GM18907 (cell line): ENCODE data around the gene CTSD.
"Not testable (repeated sequence)": the region's sequence is repeated elsewhere in the genome, so short reads cannot be mapped to it uniquely, and the experiment has no call there.

Experiments used
- ATAC-seq: cut with Tn5 transposase; IDR thresholded peaks from one replicate; pipeline ENCODE4 v1.9.1; 2021; ENCODE audit warnings: mild to moderate bottlenecking, moderate library complexity; ENCODE audit not compliant: unreplicated experiment

The CTSD gene

GRCh38 chr11:1763796-1764661 lies at the start of gene CTSD:
Gene CTSD, minus strand, starts transcription at chr11:1763927. Its CDS starts 68 bp downstream, at chr11:1763859.
- peak; percentile 67 for ATAC-seq

GRCh38 chr11:1813356-1813755 lies 49.6 kb upstream of the CTSD start:
- ATAC-seq: not testable (repeated sequence)

GRCh38 chr11:1812801-1813200 lies 49.1 kb upstream of the CTSD start:
- no peak for ATAC-seq

GRCh38 chr11:1812274-1812673 lies 48.5 kb upstream of the CTSD start:
- no peak for ATAC-seq

- ATAC-seq: no peak
Observed at GRCh38 chr11:1810761-1811160, 47.0 kb upstream of the CTSD start.

- ATAC-seq: no peak
Observed at GRCh38 chr11:1807264-1807995, 43.7 kb upstream of the CTSD start.

- ATAC-seq: no peak
Observed at GRCh38 chr11:1805525-1805924, 41.8 kb upstream of the CTSD start.

GRCh38 chr11:1803835-1804519 lies 40.2 kb upstream of the CTSD start:
- ATAC-seq: not testable (repeated sequence)

GRCh38 chr11:1803246-1803645 lies 39.5 kb upstream of the CTSD start:
- ATAC-seq: no peak

- no peak for ATAC-seq
Observed at GRCh38 chr11:1797391-1798125, 33.8 kb upstream of the CTSD start.

- ATAC-seq: no peak
Observed at GRCh38 chr11:1796413-1797011, 32.8 kb upstream of the CTSD start.

- ATAC-seq: no peak
Observed at GRCh38 chr11:1793081-1793480, 29.4 kb upstream of the CTSD start.

GRCh38 chr11:1792461-1792860 lies 28.7 kb upstream of the CTSD start:
- ATAC-seq: no peak

- ATAC-seq: no peak
Observed at GRCh38 chr11:1791912-1792311, 28.2 kb upstream of the CTSD start.

GRCh38 chr11:1786466-1786865 lies 22.7 kb upstream of the CTSD start:
- no peak for ATAC-seq

- ATAC-seq: no peak
Observed at GRCh38 chr11:1785749-1786413, 22.2 kb upstream of the CTSD start.

GRCh38 chr11:1784761-1785650 lies 21.3 kb upstream of the CTSD start:
- ATAC-seq: no peak

GRCh38 chr11:1783725-1784529 lies 20.2 kb upstream of the CTSD start:
- ATAC-seq: no peak
